ENCODE data around the gene MKRN3. TPM values are rescaled to one million over a fixed set of nuclear protein-coding genes. Genes with fewer than 3 reads are reported as not detected.

The MKRN3 gene
- total and polyA plus RNA-seq, 10 of the 15 experiments (the other 5 are each of a cell fraction or from before 2014, with no cell fraction given), result 0.30 to 1.1 TPM; not detected in 8

- Histone ChIP-seq H3K79me2 (ENCODE audit: control insufficient read depth, insufficient read depth, low read length) (no peaks in the 10 kb centered on the region), H2AFZ (ENCODE audit: control insufficient read depth, low read depth, low read length) (no peak overlapping the region), H3K36me3 (ENCODE audit: control insufficient read depth in 2 of 2, insufficient read depth in 2 of 2, low read length in 1 of 2) (no peaks in the 10 kb centered on the region), H3K4me3 (no peak overlapping the region), H3K9ac (ENCODE audit: control insufficient read depth, insufficient read depth, low read length) (no peak overlapping the region), H3K9me3 (replicated peaks; ENCODE audit: control insufficient read depth, insufficient read depth, low read length) (no peaks in the 10 kb centered on the region; the same call in 2 of the 3 replicates), H3K4me2 (ENCODE audit: control insufficient read depth, insufficient read depth) (no peak overlapping the region), H3K27ac (ENCODE audit: control insufficient read depth, insufficient read depth) (no peak overlapping the region), H3K4me1 (ENCODE audit: control insufficient read depth, insufficient read depth, low read length) (no peaks in the 10 kb centered on the region), H3K27me3 (replicated peaks in 1 of 2; ENCODE audit: control insufficient read depth in 2 of 2, insufficient read depth in 2 of 2, low read length in 1 of 2) (no peaks in the 10 kb centered on the region), H4K20me1 (ENCODE audit: control insufficient read depth, insufficient read depth) (no peaks in the 10 kb centered on the region)
- intact Hi-C loops (cut with micrococcal nuclease; ENCODE audit: unreplicated experiment) (no loop called here), in situ Hi-C loops (cut with MboI) (no loop called here)
- ChIA-PET SMC1A (ENCODE audit: uncharacterized antibody, unreplicated experiment) (no interaction called here), RAD21 (ENCODE audit: unreplicated experiment) (no interaction called here), POLR2A (no interaction called here), CTCF (no interaction called here)
- TF ChIP-seq CEBPB (IDR thresholded peaks at IDR 0.05; ENCODE audit: borderline replicate concordance in 1 of 2, low read depth in 2 of 2, low read length in 2 of 2) (no peak), SKIL (IDR thresholded peaks at IDR 0.05; ENCODE audit: low read depth, poor library complexity, severe bottlenecking) (no peak), HDGF (IDR thresholded peaks at IDR 0.05) (no peak), EED (IDR thresholded peaks at IDR 0.05; ENCODE audit: low read depth) (no peak), E4F1 (IDR thresholded peaks at IDR 0.05; ENCODE audit: borderline replicate concordance, partially characterized antibody) (no peak), SREBF1 (IDR thresholded peaks at IDR 0.05; ENCODE audit: low read length) (no peak), PBX3 (IDR thresholded peaks at IDR 0.05; ENCODE audit: insufficient replicate concordance, low read depth, low read length) (no peak), NR2F1 (conservative IDR thresholded peaks at IDR 0.05) (no peak), ZNF592 (IDR thresholded peaks at IDR 0.05) (no peak)
- 3% methylated on average over 4 of the region's 4 CpGs for WGBS (ENCODE audit: insufficient coverage, insufficient replicate concordance, low lambda C conversion rate, missing lambda C conversion rate)
- ATAC-seq, result no peak
- BruUV-seq (replicated peaks), result no TSS peak
- no peak for FAIRE-seq
- DNase-seq (ENCODE audit: low read depth, low spot score), result no peak
Observed at GRCh38 chr15:23538648-23539047, 26.8 kb upstream of the MKRN3 start.

Measured in GM12878 (cell line).